ENCODE results near the gene SLC25A30.

The SLC25A30 gene

GRCh38 chr13:45416516-45417128 is 1.6 kb downstream of the SLC25A30 start:
- Histone ChIP-seq H3K9me3 (ENCODE audit: low read depth, low read length) (no peaks in the 10 kb centered on the region), H3K9ac (ENCODE audit: insufficient read length) (peak overlapping the region; percentile 91), H3K27ac (no peak overlapping the region), H3K36me3 (ENCODE audit: insufficient read depth, low read length) (peaks cover 6% of the 10 kb centered on the region), H3K4me3 (peak overlapping the region; percentile 98)
- DNase-seq (ENCODE audit: low read depth, low spot score) = no peak
- TF ChIP-seq POLR2AphosphoS5 (IDR thresholded peaks at IDR 0.05; ENCODE audit: borderline replicate concordance, low read depth, low read length) (no peak), FOXP2 (optimal IDR thresholded peaks at IDR 0.05; ENCODE audit: control extremely low read depth, extremely low read length, insufficient read depth) (no peak), EZH2 (IDR thresholded peaks at IDR 0.05) (no peak)

- Histone ChIP-seq H3K9ac (ENCODE audit: insufficient read length) (no peak overlapping the region), H3K9me3 (ENCODE audit: low read depth, low read length) (no peaks in the 10 kb centered on the region), H3K4me3 (peak overlapping the region; percentile 50), H3K36me3 (ENCODE audit: insufficient read depth, low read length) (peaks cover 21% of the 10 kb centered on the region), H3K27ac (peak overlapping the region; percentile 67)
- no peak for DNase-seq (ENCODE audit: low read depth, low spot score)
- TF ChIP-seq POLR2AphosphoS5 (IDR thresholded peaks at IDR 0.05; ENCODE audit: borderline replicate concordance, low read depth, low read length) (no peak), EZH2 (IDR thresholded peaks at IDR 0.05) (no peak), FOXP2 (optimal IDR thresholded peaks at IDR 0.05; ENCODE audit: control extremely low read depth, extremely low read length, insufficient read depth) (no peak)
These were observed 3.1 kb downstream of the SLC25A30 start for GRCh38 chr13:45415112-45415511.

- Histone ChIP-seq H3K27ac (no peak overlapping the region), H3K4me3 (no peak overlapping the region), H3K9ac (ENCODE audit: insufficient read length) (no peak overlapping the region), H3K9me3 (ENCODE audit: low read depth, low read length) (no peaks in the 10 kb centered on the region), H3K36me3 (ENCODE audit: insufficient read depth, low read length) (peaks cover 33% of the 10 kb centered on the region)
- no peak for DNase-seq (ENCODE audit: low read depth, low spot score)
- no peak for TF ChIP-seq EZH2 (IDR thresholded peaks at IDR 0.05)
- no peak for TF ChIP-seq POLR2AphosphoS5 (IDR thresholded peaks at IDR 0.05; ENCODE audit: borderline replicate concordance, low read depth, low read length)
These were observed 4.3 kb downstream of the SLC25A30 start for GRCh38 chr13:45413826-45414307.

GRCh38 chr13:45412274-45413049 is 5.7 kb downstream of the SLC25A30 start:
- no peak for TF ChIP-seq FOXP2 (optimal IDR thresholded peaks at IDR 0.05; ENCODE audit: control extremely low read depth, extremely low read length, insufficient read depth)
- TF ChIP-seq EZH2 (IDR thresholded peaks at IDR 0.05) = no peak
- no peak for TF ChIP-seq POLR2AphosphoS5 (IDR thresholded peaks at IDR 0.05; ENCODE audit: borderline replicate concordance, low read depth, low read length)
- Histone ChIP-seq H3K4me3 (no peak overlapping the region), H3K27ac (peak overlapping the region; percentile 37; the same call in 1 of the 2 replicates), H3K9me3 (ENCODE audit: low read depth, low read length) (no peaks in the 10 kb centered on the region), H3K9ac (ENCODE audit: insufficient read length) (no peak overlapping the region), H3K36me3 (ENCODE audit: insufficient read depth, low read length) (peaks cover 48% of the 10 kb centered on the region)
- no peak for DNase-seq (ENCODE audit: low read depth, low spot score)

- Histone ChIP-seq H3K36me3 (ENCODE audit: insufficient read depth, low read length) (peaks cover 56% of the 10 kb centered on the region), H3K4me3 (no peak overlapping the region), H3K9ac (ENCODE audit: insufficient read length) (no peak overlapping the region), H3K9me3 (ENCODE audit: low read depth, low read length) (no peaks in the 10 kb centered on the region), H3K27ac (peak overlapping the region; percentile 61; the same call in 1 of the 2 replicates)
- TF ChIP-seq EZH2 (IDR thresholded peaks at IDR 0.05) = no peak
- DNase-seq (ENCODE audit: low read depth, low spot score) = no peak
These were observed 6.5 kb downstream of the SLC25A30 start for GRCh38 chr13:45411631-45412030.

GRCh38 chr13:45411221-45411620 is 7.0 kb downstream of the SLC25A30 start:
- DNase-seq (ENCODE audit: low read depth, low spot score) = no peak
- Histone ChIP-seq H3K4me3 (no peak overlapping the region), H3K27ac (peak overlapping the region; percentile 61; the same call in 1 of the 2 replicates), H3K36me3 (ENCODE audit: insufficient read depth, low read length) (peaks cover 60% of the 10 kb centered on the region), H3K9me3 (ENCODE audit: low read depth, low read length) (no peaks in the 10 kb centered on the region), H3K9ac (ENCODE audit: insufficient read length) (no peak overlapping the region)
- TF ChIP-seq POLR2AphosphoS5 (IDR thresholded peaks at IDR 0.05; ENCODE audit: borderline replicate concordance, low read depth, low read length) (no peak), FOXP2 (optimal IDR thresholded peaks at IDR 0.05; ENCODE audit: control extremely low read depth, extremely low read length, insufficient read depth) (no peak), EZH2 (IDR thresholded peaks at IDR 0.05) (no peak)

GRCh38 chr13:45410466-45410865 is 7.7 kb downstream of the SLC25A30 start:
- Histone ChIP-seq H3K36me3 (ENCODE audit: insufficient read depth, low read length) (peaks cover 67% of the 10 kb centered on the region), H3K9ac (ENCODE audit: insufficient read length) (no peak overlapping the region), H3K4me3 (no peak overlapping the region), H3K27ac (0 out of 2 replicates have a peak overlapping the region, but pooled peaks have one; percentile 11), H3K9me3 (ENCODE audit: low read depth, low read length) (no peaks in the 10 kb centered on the region)
- no peak for DNase-seq (ENCODE audit: low read depth, low spot score)
- TF ChIP-seq POLR2AphosphoS5 (IDR thresholded peaks at IDR 0.05; ENCODE audit: borderline replicate concordance, low read depth, low read length) = no peak
- no peak for TF ChIP-seq FOXP2 (optimal IDR thresholded peaks at IDR 0.05; ENCODE audit: control extremely low read depth, extremely low read length, insufficient read depth)
- TF ChIP-seq EZH2 (IDR thresholded peaks at IDR 0.05) = no peak

- no peak for TF ChIP-seq EZH2 (IDR thresholded peaks at IDR 0.05)
- TF ChIP-seq FOXP2 (optimal IDR thresholded peaks at IDR 0.05; ENCODE audit: control extremely low read depth, extremely low read length, insufficient read depth) = no peak
- TF ChIP-seq POLR2AphosphoS5 (IDR thresholded peaks at IDR 0.05; ENCODE audit: borderline replicate concordance, low read depth, low read length) = no peak
- Histone ChIP-seq H3K27ac (no peak overlapping the region), H3K9me3 (ENCODE audit: low read depth, low read length) (no peaks in the 10 kb centered on the region), H3K36me3 (ENCODE audit: insufficient read depth, low read length) (peaks cover 72% of the 10 kb centered on the region), H3K4me3 (no peak overlapping the region), H3K9ac (ENCODE audit: insufficient read length) (no peak overlapping the region)
- no peak for DNase-seq (ENCODE audit: low read depth, low spot score)
These were observed 8.2 kb downstream of the SLC25A30 start for GRCh38 chr13:45410001-45410400.
